ENCODE results near the gene TUT7. TPM values are rescaled to one million over a fixed set of nuclear protein-coding genes. Genes with fewer than 3 reads are reported as not detected.

The TUT7 gene
- total and polyA plus RNA-seq, 8 donors = 9.8 to 26.2 (median 12.1) TPM

GRCh38 chr9:86350006-86350760 lies 4.0 kb downstream of the TUT7 start:
- FAIRE-seq = no peak
- H3K27ac ChIP-seq = peak overlapping the region in 2 of 4 donors; percentile 3 to 42
- 74 to 75% methylated on average over 12 of the region's 12 CpGs for WGBS, 2 donors

GRCh38 chr9:86349271-86349670 lies 4.9 kb downstream of the TUT7 start:
- 29 to 32% methylated on average over 3 of the region's 3 CpGs for WGBS, 2 donors
- intact Hi-C loops (cut with DNase I) = no loop called here
- peak overlapping the region in 2 of 4 donors; percentile 8 to 99 for H3K4me3 ChIP-seq
- H3K36me3 ChIP-seq = peaks cover 0 to 9% (median 2%) of the 10 kb centered on the region in 3 donors
- no peaks in the 10 kb centered on the region for H3K27me3 ChIP-seq
- H3K9me3 ChIP-seq = no peaks in the 10 kb centered on the region
- peak overlapping the region in 2 of 4 donors; percentile 3 to 42 for H3K27ac ChIP-seq
- DNase-seq (no peak), ATAC-seq (peak in 2 of 4 donors; percentile 4 to 16), FAIRE-seq (no peak)
- TF ChIP-seq CTCF (IDR thresholded peaks at IDR 0.05) = no peak
- peaks cover 0 to 54% (median 48%) of the 10 kb centered on the region in 3 donors for H3K4me1 ChIP-seq

More at GRCh38 chr9:86350006-86350760, 4.0 kb downstream of the TUT7 start:
- intact Hi-C loops (cut with DNase I) = no loop called here
- peak overlapping the region in 2 of 4 donors; percentile 5 to 99 for H3K4me3 ChIP-seq
- no peaks in the 10 kb centered on the region for H3K27me3 ChIP-seq
- DNase-seq = no peak
- no peak for TF ChIP-seq CTCF (IDR thresholded peaks at IDR 0.05)
- peaks cover 0 to 56% (median 50%) of the 10 kb centered on the region in 3 donors for H3K4me1 ChIP-seq
- no peaks in the 10 kb centered on the region for H3K9me3 ChIP-seq
- ATAC-seq = no peak
- peaks cover 0 to 1% (median 0%) of the 10 kb centered on the region in 3 donors for H3K36me3 ChIP-seq

GRCh38 chr9:86347991-86348390 lies 6.2 kb downstream of the TUT7 start:
- peaks cover 0 to 22% (median 2%) of the 10 kb centered on the region in 3 donors for H3K36me3 ChIP-seq

GRCh38 chr9:86344818-86345217 lies 9.4 kb downstream of the TUT7 start:
- DNase-seq (no peak), ATAC-seq (no peak), FAIRE-seq (no peak)
- H3K27me3 ChIP-seq = no peaks in the 10 kb centered on the region
- peaks cover 6 to 51% (median 10%) of the 10 kb centered on the region in 3 donors for H3K36me3 ChIP-seq
- H3K4me3 ChIP-seq = no peak overlapping the region
- intact Hi-C loops (cut with DNase I) = no loop called here
- WGBS, 2 donors = 53 to 58% methylated on average over 2 of the region's 2 CpGs
- H3K4me1 ChIP-seq = peaks cover 0 to 21% (median 19%) of the 10 kb centered on the region in 3 donors
- H3K27ac ChIP-seq = no peak overlapping the region
- H3K9me3 ChIP-seq = no peaks in the 10 kb centered on the region
- no peak for TF ChIP-seq CTCF (IDR thresholded peaks at IDR 0.05)

More at GRCh38 chr9:86347991-86348390, 6.2 kb downstream of the TUT7 start:
- FAIRE-seq = no peak
- no peak overlapping the region for H3K27ac ChIP-seq
- H3K27me3 ChIP-seq = no peaks in the 10 kb centered on the region
- no peak for DNase-seq
- no peak overlapping the region for H3K4me3 ChIP-seq
- no peaks in the 10 kb centered on the region for H3K9me3 ChIP-seq
- no peak for TF ChIP-seq CTCF (IDR thresholded peaks at IDR 0.05)
- peaks cover 0 to 50% (median 45%) of the 10 kb centered on the region in 3 donors for H3K4me1 ChIP-seq
- intact Hi-C loops (cut with DNase I) = no loop called here
- no peak for ATAC-seq
- 66 to 82% methylated on average over 2 of the region's 2 CpGs for WGBS, 2 donors

GRCh38 chr9:86342269-86342668 lies 11.9 kb downstream of the TUT7 start:
- no peak for DNase-seq
- Histone ChIP-seq H3K27ac (no peak overlapping the region), H3K36me3 (peaks cover 6 to 76% (median 21%) of the 10 kb centered on the region in 3 donors), H3K9me3 (no peaks in the 10 kb centered on the region), H3K27me3 (no peaks in the 10 kb centered on the region), H3K4me3 (no peak overlapping the region), H3K4me1 (peaks cover 0 to 9% (median 4%) of the 10 kb centered on the region in 3 donors)
- no peak for ATAC-seq
- WGBS, 2 donors = 95 to 98% methylated on average over 3 of the region's 3 CpGs
- no peak for TF ChIP-seq CTCF (IDR thresholded peaks at IDR 0.05)
- intact Hi-C loops (cut with DNase I) = no loop called here
- no peak for FAIRE-seq

All from pancreas (tissue), 10 donors.